ENCODE data around the gene MLIP.

MLIP gene

DNA sequence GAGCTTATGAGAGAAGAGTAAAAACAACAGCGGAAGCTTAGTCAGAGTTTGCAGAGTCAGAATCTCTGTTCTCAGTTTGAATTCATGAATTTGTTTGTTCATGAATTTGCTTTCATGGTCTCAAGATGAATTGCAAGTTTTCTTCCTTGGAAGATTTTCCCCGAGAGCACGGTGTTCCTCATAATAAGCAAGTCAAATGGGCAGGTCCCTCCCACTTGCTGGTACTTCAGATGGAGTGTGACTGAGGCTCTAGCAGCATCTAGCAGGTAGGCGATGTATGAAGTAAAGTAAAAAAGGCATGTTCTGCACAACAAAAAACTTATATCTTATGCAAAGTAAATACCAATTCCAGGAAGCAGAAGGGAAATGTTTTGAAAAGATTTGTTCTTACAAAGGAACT, 15.5 kb upstream of the MLIP start:
- no peak overlapping the region for H3K4me3 ChIP-seq (ENCODE audit: low read depth, low read length)
- DNase-seq (ENCODE audit: low read depth) = no peak
- TF ChIP-seq, protein P1, sequence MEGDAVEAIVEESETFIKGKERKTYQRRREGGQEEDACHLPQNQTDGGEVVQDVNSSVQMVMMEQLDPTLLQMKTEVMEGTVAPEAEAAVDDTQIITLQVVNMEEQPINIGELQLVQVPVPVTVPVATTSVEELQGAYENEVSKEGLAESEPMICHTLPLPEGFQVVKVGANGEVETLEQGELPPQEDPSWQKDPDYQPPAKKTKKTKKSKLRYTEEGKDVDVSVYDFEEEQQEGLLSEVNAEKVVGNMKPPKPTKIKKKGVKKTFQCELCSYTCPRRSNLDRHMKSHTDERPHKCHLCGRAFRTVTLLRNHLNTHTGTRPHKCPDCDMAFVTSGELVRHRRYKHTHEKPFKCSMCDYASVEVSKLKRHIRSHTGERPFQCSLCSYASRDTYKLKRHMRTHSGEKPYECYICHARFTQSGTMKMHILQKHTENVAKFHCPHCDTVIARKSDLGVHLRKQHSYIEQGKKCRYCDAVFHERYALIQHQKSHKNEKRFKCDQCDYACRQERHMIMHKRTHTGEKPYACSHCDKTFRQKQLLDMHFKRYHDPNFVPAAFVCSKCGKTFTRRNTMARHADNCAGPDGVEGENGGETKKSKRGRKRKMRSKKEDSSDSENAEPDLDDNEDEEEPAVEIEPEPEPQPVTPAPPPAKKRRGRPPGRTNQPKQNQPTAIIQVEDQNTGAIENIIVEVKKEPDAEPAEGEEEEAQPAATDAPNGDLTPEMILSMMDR (IDR thresholded peaks at IDR 0.05; ENCODE audit: insufficient read depth, low read depth, low read length, missing control alignments) = no peak

DNA sequence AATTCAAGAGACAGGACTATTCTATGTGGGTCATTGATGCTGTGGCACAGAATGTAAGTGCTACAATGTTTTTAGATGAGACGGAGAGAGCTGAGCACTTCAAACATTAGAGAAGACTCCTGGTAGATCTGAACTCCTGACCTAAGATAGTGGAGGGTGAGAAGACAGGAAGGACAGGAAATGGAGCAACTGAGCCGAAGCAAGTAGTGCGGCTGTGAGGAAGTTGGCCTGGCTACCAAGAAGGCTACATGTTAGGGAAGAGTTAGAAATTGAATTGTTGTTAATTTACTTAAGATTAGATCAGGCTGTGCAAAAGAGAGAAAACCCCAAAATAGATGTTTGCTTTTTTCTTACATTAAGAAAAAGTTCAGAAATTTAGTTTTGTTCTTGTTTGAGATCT, 14.4 kb upstream of the MLIP start:
- TF ChIP-seq, protein P1 (IDR thresholded peaks at IDR 0.05; ENCODE audit: insufficient read depth, low read depth, low read length, missing control alignments) = no peak
- no peak for DNase-seq (ENCODE audit: low read depth)
- H3K4me3 ChIP-seq (ENCODE audit: low read depth, low read length) = no peak overlapping the region

DNA sequence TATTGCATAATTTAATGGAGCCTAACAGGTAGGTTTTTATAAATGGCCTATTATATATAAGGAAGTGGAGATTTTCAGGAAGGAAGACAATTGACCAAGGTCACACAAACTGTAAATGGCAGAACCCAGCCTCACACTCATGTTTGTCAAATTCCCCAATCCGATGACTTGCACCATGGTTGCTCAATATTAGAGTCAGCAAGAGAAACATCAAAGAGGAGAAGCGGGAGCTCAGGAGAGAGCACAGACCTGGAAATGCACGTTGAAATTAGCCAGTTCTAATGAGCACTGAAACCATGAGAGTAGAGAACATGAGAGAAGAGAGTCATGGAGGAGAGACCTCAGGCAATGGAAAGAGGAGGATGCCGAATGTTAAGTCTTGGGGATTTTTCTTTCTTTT, 13.5 kb upstream of the MLIP start:
- no peak overlapping the region for H3K4me3 ChIP-seq (ENCODE audit: low read depth, low read length)
- TF ChIP-seq, protein P1 (IDR thresholded peaks at IDR 0.05; ENCODE audit: insufficient read depth, low read depth, low read length, missing control alignments) = no peak
- DNase-seq (ENCODE audit: low read depth) = no peak

DNA sequence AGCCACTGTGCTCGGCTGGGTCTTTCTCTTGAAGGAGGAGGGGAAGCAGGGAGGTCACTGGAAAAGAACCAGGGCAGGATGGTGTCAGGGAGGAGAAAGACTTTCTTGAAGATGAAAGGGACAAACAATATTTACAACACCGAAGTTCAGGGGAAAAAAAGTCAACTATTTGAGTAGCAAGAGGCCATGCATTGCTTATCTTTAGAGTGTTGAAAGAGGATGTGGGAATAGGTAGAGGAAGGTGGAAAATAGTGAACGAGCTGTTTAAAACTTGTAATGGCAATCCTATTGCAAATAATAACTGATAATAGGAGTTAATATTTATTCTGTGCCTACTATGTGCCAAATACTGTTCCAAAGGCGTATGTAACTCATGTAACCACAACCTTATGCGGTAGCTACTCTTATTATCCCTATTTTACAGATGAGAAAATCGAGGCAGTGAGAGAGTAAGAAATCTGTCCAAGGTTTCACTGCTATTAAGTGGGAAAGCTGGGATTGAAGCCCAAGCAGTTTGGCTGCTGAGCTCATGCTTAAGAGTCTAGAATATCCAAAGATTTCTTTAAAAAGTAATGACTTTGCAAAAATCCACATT, 12.7 kb upstream of the MLIP start:
- TF ChIP-seq, protein P1 (IDR thresholded peaks at IDR 0.05; ENCODE audit: insufficient read depth, low read depth, low read length, missing control alignments) = no peak
- H3K4me3 ChIP-seq (ENCODE audit: low read depth, low read length) = no peak overlapping the region
- no peak for DNase-seq (ENCODE audit: low read depth)

DNA sequence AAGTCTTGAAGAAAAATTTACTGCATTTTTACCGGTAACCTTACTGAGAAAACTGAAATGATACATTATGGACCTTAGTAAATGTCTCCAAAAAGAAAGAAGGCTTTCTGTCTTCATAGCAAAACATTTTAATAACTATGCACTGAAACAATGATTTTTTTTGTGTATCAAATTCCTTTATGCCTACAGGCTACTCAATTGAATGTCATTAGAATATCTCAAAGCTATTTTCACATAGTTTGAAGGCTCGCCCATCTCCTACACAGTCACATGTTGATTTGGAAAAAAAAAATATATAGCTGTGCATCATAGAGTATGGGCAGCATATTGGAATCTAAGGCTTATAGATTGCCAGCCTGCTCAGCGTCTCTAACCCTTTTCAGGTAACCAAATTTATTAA, 12.0 kb upstream of the MLIP start:
- TF ChIP-seq, protein P1 (IDR thresholded peaks at IDR 0.05; ENCODE audit: insufficient read depth, low read depth, low read length, missing control alignments) = no peak
- no peak for DNase-seq (ENCODE audit: low read depth)

DNA sequence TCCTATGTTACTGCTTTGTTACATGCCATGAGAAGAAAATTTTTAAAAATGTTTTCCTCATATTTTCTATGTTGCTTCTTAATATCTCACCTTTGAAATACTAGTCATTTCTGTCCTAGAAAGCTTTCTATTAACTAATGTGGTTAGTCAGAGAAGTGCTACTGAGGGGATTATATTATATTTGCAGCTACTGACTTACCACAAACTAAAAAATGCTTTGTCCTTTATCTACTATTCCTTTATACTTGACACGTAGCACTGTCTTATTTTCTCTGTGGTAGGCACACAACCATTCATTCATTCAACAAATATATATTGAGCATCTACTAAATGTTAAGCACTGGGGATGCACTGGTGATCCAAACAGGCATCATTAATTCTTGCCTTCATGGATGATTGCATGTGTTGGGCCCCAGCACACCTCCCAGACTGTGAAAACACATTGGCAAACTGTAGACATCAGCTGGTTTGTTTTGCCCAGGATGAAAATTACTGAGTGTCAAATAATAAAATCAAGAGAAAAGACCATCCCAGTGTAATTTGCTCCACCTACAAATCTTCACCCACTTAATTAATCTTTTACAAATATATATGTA, 10.7 kb upstream of the MLIP start:
- DNase-seq (ENCODE audit: low read depth) = no peak
- TF ChIP-seq, protein P1 (IDR thresholded peaks at IDR 0.05; ENCODE audit: insufficient read depth, low read depth, low read length, missing control alignments) = no peak

More for the DNA sequence above, 12.0 kb upstream of the MLIP start:
- H3K4me3 ChIP-seq (ENCODE audit: low read depth, low read length) = no peak overlapping the region

DNA sequence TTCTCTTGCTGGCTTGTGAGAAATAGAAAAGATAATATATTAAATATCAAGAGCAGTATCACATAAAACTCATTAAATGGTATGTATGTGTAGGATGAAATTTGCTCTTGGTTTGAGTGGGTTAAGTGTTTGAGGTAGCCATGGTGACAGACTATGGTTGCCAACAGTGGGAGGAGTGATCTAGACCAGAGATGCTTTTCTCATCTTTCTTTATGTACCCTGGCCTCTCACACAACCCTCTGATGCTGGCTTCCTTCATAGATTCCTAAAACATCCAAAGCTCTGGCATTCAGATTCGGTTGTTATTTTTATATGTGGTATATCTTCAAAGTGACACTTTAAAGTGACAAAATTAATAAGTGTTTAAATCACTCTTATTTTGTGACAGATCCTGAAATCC, 9.0 kb upstream of the MLIP start:
- no peak overlapping the region for H3K4me3 ChIP-seq (ENCODE audit: low read depth, low read length)
- no peak for DNase-seq (ENCODE audit: low read depth)
- TF ChIP-seq, protein P1 (IDR thresholded peaks at IDR 0.05; ENCODE audit: insufficient read depth, low read depth, low read length, missing control alignments) = no peak

More for the DNA sequence above, 10.7 kb upstream of the MLIP start:
- H3K4me3 ChIP-seq (ENCODE audit: low read depth, low read length) = no peak overlapping the region
